HG03342 (cell line): ENCODE data around the gene CEP63.

Experiments used
- ATAC-seq: cut with Tn5 transposase; IDR thresholded peaks from one replicate; pipeline ENCODE4 v1.9.1; 2021; ENCODE audit warnings: mild to moderate bottlenecking, moderate library complexity; ENCODE audit not compliant: unreplicated experiment

CEP63 gene

DNA sequence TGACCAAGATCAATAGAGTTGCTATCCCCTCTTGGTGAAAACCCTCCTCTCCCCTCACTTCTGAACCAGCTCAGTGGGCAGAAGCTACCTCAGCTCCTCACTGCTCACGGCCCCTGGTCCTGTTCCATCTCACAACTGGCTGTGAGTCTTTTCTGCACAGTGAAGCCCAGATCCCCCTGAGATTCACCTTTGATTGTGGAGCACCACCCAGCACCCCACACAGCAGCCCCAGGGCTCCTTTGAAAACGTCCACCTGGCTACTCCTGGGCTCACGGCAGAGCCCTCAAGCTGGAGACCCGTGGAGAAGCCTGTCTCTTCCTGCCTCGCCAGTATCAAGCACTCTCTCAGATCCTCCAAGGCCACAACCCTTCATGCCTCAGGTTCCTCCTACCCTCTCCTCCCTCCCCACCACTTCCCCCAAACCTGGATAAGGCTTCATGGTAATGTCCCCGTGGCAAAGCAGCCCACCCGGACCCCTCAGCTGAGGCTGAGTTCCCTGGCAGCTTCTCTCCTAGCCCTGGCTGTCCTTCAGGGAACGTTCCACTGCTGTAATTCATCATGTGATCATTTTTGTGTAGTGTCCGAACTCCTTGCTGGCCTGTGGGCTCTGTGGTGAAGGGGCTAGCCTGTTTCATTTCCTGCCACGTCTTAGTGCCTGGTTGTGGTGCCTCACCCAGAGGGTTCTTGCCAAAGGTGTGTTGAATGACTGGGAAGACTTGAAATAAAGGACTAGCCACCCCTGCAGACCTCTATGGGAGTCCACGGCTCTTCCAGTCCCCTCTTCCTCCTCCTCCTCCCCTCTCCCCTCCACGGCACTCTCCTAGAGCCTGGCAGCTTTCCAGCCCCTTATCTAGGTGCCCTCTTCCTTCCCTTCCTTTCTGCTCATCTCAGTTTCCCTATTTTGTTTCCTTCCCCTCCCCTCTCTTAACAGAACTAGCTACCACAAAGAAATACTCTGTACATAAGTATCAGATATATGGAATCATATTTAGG, 120.5 kb downstream of the CEP63 start:
- ATAC-seq: no peak

DNA sequence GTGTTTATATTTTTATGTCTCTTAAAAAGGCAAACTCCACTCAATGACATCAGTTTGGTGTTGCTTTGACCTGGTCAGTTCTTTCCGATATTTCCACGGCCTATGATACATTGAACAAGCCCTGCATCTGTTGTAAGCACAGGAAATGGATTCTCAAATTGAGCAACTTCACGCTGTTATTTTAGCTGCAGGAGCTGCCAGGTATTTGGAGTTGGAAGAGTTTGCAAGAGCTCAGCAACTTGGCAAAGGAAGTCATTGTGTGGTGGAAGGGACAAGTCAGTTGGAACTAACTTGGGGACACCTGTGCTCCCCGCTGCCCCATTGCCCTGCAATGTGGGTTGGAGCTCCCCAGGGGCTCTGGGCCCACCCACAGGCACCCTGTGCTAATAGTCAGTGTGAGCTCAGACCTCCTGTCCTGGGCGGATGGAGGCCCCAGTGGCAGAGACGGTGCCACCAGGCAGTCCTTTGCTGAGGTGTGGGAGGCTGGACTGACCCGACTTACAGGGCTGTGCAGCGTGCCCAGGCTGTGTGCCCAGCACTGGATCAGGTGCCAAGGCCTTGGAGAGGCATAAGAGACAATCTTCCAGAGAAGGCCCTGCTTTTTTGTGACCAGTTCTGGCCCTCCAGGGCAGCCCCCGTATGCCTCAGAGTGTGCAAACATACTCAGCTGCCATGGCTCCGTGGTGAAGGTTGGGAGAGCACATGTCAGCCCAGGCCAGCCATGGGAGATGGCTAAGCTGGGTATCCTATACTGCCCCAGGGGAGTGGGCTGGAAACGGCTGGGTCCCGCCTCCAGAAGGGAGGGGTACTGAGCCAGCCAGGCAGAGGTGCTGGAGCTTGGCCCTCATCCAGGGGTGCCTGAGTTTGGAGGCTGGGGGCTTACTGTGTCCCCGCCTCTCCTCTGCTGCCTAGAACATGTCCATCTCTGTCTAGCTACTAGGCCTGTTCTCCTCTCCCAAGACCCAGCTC, 121.5 kb downstream of the CEP63 start:
- no peak for ATAC-seq

DNA sequence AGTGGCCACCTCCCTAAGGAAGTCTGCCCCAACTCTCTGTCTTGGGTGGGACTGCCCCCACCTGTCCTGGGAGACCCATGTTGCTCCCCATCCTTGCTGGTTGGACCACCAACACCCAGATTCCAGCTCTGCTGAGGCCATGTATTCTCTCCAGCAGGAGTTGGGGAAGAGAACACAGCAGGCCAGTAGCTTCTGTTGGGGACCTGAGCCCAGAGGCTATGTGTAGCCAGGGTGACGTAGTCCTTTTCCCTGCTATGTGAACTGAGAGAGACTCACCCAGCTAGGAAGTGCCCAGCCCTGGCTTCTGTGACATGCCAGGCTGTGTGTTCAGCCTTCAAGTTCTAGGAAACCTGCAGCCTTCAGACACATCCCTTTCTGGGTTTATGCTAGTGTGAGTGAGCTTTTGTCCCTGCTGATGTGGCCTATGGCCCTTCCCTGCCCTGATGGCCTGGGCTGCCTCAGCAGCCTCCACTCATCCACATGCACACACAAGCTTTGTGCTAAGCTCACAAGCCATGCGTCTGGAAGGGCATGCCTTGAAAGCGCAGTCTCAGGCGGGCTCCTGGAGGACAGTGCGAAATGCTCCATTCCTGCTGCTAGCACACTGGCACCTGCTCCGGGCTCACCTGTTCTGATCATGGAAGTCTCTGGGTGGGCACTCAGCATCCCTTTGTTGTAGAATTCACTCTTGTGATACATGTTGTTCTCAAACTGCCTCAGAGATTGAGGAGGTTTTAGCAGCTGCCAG, 122.3 kb downstream of the CEP63 start:
- no peak for ATAC-seq

DNA sequence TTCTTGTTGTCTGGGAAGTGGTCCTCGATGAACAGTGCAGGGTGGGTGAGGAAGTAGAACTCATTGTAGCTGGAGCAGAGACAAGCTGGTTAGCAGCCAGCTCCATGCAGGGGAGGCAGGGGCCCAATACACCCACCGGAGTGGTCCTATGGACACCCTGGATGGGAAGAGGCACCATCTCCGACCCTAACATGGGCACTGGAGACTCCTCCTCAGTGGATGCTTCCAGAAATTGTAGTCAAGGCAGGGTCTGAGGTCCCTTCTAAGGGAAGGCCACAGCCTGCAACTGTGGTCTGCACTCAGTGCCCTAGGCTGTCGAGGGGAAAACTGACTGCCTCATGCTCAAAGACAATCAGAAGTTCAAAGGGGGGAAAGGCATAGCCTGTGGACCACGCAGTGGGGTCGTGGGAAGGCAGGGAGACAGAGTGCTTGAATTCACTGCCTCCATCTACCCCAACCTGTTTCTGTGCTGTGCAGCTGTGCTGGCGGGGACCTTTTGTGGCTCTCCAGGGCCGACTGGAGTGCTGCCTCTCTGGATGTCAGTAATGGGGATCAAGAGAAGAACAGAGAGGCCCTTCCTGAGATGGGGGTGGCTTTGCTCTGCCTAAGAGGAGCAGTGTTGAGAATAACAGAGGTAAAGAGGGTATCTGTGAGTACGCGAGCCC, 123.0 kb downstream of the CEP63 start:
- ATAC-seq: no peak

DNA sequence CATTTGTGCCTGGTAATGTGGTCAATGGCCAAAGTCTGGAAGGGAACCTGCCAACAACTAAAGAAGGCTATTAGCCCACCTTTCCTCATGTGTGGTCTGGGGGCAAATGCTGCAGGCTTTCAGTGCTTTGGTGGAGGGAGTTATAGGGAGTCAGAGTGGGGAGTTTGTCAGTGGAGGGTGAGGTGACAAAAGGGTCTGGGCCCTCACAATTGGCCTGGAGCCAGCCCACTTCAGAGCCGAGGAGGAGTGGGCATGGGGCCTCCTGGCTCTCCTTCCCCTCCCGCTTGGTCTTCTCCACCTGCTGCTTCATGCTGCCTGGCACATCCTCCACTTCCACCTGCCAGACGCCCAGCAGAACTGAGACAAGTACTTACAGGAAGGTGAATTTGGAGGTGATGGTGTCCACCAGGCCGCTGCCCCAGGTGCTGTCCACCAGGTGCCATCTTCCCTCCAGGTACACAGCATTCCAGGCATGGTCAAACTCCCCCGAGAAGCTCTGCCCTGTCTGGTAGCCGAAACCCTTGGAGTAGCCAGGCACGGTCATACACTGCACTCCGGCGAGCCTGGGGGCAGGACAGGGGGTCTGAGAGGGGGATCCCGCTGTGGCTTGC, 124.1 kb downstream of the CEP63 start:
- ATAC-seq: no peak

DNA sequence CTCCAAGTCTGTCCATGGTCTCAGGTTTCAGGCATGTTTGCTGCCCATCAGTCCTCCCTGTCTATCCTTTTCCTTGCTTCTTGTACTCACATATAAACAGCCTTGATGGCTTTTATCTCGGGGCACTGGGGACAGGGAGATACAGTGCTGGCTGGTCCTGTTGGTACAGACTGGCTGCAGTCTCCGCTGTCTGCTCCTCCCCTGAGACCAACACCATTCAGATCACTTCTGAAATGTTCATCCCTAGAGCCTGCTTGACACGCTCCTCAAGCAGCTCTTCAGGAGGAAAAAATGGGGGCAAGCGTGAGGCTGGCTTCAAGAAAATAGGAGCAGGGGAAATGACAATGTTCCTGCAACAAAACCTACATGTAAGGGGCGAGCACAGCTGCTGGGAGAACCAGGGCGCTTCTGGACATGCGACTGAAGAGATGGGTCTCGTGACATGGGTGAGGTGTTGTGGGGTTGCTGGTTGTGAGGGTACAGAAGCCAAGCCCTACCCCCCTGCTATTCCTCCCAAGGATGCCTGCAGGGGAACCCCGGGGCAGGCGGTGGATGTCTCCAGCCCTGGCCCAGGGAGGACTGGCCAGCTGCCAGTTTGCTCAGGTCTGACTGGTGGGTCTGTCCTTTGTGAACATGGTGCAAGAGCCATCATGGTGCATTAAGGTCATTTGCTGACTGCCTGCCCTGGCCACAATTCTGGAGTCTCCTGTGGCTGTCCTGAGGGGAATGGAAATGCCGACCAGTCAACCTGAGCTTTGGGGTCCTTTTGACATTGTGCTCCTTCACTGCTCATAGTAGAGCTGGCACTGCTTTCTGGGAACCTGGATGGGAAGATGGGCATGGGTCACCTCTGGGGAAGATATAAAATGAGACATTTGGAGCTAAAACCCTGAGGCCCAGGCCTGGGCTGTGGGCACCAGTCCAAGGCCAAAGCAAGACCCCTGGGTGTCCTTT, 124.9 kb downstream of the CEP63 start:
- no peak for ATAC-seq

DNA sequence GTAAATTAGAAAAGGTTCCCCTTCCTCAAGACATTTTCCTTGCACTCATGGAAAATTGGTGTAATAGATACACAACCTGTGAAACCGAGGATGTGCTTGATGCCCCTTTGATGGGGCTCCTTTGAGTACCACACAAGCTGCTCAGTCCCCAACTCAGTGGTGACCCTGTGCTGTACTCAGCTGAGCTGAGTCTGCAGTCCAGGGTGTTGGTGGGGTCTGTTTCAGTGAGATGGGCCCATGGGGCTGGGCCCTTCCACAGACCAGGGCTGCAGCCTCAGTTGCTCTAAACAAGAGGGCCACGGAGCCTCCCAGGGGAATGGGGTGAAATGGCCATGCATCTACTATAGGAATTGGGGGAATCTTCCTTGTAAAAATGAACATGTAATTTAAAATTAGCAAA, 125.7 kb downstream of the CEP63 start:
- no peak for ATAC-seq

DNA sequence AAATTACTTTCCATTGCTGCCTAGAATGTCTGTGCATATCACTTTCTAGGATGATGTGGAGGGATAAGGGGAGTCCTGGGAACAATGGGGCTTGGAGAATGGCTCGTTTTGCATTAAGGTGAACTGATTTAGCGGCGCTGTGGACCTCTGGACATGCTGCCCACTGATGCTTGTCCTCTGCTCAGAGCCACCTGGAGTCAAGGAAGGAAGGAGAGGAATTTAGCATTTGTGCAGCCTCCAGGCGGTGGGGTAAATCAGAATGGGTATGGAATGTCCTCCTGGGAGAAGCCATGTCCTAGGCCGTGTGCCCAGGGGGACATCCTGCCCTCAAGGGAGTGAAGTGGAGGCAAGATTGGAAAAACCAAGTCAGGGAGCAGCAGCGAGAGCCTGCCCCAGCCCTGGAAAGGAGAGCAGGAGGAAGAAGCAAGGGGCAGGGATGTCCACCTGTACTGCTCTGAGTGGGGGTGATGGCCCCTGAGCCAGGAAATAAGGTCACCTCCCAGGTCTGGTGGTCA, 127.2 kb downstream of the CEP63 start:
- ATAC-seq: no peak

DNA sequence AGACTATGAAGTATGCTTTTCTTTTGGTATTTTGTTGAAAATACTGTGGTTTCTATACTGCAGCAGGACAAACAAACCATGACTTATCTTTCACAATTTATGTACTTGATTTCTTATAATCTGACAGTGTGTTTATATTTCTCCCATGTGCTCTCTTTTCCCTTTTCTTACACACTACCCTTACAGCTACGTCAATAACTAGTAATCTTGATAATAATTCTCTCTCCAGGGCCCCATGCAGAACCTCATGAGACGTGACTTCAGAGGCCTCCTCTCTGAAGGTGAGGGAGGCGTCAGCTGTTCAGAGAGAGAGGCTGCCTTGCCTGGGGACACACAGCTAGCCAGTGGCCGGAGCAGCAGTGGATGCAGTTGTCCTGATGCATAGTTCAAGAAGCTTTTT, 129.1 kb downstream of the CEP63 start:
- no peak for ATAC-seq

DNA sequence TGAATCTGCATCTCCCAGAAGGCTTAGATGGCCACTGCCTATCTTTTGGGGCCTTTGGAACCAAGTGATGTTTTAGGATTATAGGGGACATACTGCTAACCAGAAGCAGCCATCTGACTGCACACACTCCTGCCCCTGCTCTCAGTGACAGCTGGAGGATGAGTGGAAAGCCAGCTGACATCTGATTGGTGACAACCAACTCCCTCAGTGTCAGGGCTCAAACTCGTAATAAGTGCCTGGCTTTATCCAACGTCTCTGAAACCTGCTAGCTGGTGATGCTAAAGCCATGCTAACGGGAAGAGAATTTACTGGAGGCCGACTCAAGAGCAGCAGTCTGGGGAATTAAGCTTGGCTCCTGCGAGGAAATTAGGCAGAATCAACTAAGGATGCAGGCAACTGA, 129.9 kb downstream of the CEP63 start:
- no peak for ATAC-seq

DNA sequence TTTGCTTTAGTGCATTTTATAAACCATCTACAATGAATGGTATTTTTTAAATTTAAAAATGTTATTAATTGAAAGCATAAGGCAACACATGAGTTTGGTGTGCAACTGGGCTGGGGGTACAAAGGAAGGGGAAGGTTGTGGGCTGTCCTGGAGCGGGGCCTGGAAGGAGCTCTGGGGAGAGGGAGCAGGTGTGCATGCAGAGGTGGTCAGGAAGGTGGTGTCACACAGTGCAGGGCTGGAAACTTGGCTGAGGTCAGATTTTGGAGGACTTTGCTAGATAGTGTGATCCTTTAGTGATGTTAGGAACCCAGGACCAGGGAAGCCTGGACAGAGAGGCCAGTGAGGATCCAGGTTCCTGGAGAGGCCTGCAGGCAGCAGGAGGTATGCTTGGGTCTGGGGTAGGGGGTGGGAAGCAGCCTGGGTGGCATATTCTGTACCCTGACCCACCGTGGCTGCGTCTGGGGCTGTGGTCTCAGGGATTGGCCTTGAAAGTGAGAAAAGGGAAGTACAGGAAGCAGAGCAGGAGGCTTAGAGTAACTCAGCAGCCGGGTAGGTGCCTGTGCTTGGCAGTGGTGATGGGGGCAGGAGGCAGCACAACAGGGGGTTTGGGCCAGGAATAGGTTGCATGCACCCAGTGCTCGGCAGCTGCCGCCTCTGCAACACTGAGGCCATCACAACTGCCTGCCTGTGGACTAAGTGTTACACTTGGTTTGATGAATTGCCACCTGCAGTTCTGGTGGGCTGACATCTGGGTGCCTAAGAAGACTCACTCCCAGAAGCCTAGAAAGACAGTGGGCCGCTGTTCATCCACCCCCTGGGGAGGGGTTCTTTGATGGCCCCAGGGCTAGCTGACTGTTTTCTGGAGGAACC, 132.0 kb downstream of the CEP63 start:
- no peak for ATAC-seq

DNA sequence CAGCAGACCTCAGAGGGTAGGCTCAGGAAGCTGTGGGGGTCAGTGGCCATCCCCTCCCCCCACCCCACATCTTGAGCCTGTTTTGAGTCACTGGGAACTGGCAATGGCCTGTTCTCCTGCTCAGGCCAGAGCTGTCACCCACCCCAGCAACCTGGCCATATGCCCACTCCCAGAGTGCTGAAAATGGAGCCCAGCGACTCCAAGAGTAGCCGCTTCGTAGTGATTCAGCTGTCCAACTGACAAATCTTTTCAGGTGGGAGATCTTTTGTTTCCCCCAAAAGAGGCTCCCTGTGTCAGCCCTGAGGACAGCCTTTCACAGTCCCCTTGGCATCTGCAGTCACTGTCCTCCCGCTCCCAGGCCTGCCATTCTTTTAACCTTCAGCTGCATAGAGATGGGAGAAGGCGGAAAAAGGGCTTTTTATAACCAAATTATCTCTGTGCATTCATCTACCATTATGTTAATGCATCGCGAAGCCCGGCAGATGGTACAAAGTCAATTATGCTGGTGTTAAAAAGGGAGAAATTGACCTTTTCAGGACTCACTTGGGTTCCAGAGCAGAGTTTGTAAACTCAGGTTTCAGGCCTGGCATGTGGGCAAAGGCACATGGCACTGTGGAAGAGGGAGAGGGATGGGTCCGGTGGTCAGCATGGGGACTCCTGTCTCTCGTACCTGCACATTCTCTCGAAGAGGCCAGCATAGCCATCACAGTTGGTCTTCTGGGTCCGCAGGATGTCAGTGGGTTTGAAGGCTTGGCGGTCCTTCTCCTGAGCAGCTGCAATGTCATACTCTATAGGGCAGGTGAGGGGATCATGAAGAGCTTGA, 132.8 kb downstream of the CEP63 start:
- no peak for ATAC-seq

DNA sequence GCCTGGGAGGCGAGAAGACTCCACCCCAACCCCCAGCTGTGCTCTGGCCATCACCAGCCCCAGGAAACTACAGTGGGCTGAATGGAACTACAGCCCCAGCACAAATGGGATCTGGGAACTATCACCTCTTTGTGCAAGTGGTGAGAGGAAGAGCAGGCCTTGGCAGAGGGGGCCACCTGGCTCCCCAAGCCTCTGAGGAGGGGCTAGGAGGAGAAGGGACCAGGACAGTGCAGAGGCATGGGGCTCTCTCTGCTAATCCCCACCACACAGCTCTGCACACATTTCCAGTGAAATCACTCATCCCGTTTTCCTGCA, 133.4 kb downstream of the CEP63 start:
- no peak for ATAC-seq

DNA sequence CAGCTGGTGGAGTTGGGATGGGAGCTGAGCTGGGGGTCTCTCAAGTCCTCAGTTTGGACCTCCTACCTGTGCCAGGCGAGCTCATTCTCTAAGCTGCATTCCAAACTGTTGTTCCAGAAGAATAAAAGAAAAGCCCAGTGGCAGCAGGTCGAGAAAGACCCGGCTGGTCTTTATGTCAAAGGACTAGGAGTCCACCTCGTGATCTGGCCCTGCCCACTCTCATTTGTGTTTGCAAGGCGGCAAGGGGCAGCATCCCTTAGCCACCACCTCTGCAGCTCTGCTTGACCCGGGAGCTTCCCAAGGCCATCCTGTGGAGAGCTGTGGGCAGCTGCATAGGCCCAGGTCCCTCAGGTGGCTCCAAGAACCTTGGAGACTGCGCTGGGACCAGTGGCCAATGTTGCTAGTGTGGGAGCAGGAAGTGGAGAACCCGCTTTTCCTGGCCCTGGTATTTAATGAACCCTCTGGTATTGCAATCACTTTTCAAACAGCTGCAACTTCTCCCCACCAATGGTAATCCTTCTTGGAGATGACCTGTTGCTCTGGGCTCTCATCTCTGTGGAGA, 134.1 kb downstream of the CEP63 start:
- no peak for ATAC-seq

DNA sequence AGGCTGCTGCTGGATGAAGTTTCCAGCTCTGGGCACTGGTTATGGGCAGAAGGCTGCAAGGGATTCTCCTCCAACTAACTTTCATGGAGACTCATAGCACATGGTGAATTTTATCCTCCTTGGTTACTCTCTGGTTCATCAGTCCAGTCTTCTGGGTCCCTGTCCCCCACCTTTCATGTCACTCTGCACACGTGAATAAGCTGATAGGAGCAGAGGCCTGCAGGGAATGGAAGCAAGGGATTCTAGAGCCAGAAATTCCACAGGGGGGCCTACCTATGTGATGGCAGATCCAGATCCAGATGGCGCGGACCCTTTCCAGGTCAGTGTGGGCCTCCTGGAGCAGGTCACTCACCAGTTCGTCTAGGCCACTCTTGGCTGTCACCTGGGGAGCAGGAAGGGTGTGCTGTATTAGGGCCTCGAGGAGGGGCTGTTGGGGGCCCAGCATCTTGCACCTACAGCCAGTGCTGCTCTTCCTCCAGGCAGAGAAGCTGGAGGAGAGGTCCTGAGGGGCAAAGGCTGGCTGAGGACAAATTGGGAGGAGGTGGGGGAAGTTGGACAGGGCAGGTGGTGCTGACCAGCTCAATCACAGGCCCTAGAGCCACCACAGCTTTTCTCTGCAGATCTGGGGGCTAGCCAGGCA, 134.7 kb downstream of the CEP63 start:
- no peak for ATAC-seq

DNA sequence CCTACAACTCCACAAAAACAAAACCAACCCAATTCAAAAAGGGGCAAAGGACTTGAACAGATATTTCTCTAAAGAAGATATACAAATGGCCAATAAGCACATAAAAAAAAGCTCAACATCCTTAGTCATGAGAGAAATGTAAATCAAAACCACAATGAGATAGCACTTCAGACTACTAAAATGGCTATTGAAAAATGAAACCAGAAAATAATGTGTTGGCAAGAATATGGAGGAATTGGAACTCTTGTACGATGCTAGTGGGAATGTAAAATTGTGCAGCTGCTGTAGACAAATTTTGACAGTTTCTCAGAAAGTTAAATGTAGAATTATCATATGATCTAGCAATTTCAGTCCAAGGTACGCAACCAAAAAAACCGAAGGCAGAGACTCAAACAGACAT, 136.0 kb downstream of the CEP63 start:
- ATAC-seq: no peak
